HL-60 (cell line): ENCODE measurements around the gene USP48.

Source experiments
- DNase-seq, 2 experiments: peaks; one replicate each; pipeline ENCODE4 v3.0.0-alpha.2; 2010 to 2020; ENCODE audit warnings: low read depth in 1 of 2, low spot score in 1 of 2
- H3K27ac ChIP-seq: fragments of 250-450 bp; sonication (Bioruptor Pico); replicated peaks from 2 replicates; pipeline ENCODE4 v1.5.1; 2020; ENCODE audit warnings: mild to moderate bottlenecking, moderate library complexity
- H3K27me3 ChIP-seq: fragments of 250-450 bp; sonication (Bioruptor Pico); 2 replicates; pipeline ENCODE4 v1.5.1; 2021; ENCODE audit warnings: mild to moderate bottlenecking, moderate library complexity; ENCODE audit not compliant: insufficient read depth, poor library complexity, severe bottlenecking
- H3K4me3 ChIP-seq: replicated peaks from 2 replicates; pipeline ENCODE4 v1.5.1; 2011; ENCODE audit warnings: mild to moderate bottlenecking, control low read depth, low read length; ENCODE audit not compliant: insufficient read depth
- GABPA ChIP-seq: IDR thresholded peaks from 2 replicates; pipeline ENCODE4 v1.6.1; 2012; ENCODE audit warnings: low read depth
- POLR2AphosphoS5 ChIP-seq: IDR thresholded peaks from 2 replicates; pipeline ENCODE4 v1.6.1; 2012; ENCODE audit warnings: low read depth
- SPI1 ChIP-seq: IDR thresholded peaks from 2 replicates; pipeline ENCODE4 v1.6.1; 2012; ENCODE audit warnings: low read depth, mild to moderate bottlenecking, borderline replicate concordance
- TF ChIP-seq, protein P1 (sequence below): IDR thresholded peaks from one replicate; pipeline ENCODE4 v1.5.1; 2011; ENCODE audit warnings: low read length, control low read depth, inconsistent platforms; ENCODE audit not compliant: insufficient read depth
- TF ChIP-seq, protein P2 (sequence below): IDR thresholded peaks from 2 replicates; pipeline ENCODE4 v1.6.1; 2012; ENCODE audit warnings: low read depth; ENCODE audit not compliant: insufficient replicate concordance

Gene USP48

DNA sequence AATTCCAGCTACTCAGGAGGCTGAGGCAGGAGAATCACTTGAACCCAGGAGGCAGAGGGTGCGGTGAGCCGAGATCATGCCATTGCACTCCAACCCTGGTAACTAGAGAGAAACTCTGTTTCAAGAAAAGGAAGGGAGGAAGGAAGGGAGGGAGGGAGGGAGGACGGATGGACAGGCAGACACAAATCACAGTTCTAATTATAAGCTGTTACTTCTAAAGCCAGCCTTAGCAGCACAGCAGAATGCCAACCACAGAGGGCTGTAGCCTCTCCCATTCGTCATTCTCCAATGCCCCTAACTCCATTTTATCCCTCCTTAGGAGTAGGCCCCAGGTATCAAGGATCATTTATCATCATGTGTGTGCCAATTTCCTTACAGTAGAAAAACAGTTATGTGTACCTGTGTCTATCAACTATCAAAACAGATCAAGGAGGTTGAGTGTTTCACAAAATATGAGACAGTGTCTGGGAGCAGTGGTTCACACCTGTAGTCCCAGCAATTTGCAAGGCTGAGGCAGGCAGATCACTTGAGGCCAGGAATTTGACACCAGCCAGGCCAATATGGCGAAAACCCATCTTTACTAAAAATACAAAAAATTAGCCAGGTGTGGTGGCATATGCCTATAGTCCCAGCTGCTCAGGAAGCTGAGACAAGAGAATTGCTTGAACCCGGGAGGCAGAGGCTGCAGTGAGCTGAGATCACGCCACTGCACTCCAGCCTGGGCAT is 19.1 kb downstream of the USP48 start:
- no peak overlapping the region for H3K27ac ChIP-seq
- DNase-seq = no peak
- H3K4me3 ChIP-seq = no peak overlapping the region
- no peaks in the 10 kb centered on the region for H3K27me3 ChIP-seq
- TF ChIP-seq SPI1 = no peak
- no peak for TF ChIP-seq POLR2AphosphoS5
- TF ChIP-seq, protein P1, sequence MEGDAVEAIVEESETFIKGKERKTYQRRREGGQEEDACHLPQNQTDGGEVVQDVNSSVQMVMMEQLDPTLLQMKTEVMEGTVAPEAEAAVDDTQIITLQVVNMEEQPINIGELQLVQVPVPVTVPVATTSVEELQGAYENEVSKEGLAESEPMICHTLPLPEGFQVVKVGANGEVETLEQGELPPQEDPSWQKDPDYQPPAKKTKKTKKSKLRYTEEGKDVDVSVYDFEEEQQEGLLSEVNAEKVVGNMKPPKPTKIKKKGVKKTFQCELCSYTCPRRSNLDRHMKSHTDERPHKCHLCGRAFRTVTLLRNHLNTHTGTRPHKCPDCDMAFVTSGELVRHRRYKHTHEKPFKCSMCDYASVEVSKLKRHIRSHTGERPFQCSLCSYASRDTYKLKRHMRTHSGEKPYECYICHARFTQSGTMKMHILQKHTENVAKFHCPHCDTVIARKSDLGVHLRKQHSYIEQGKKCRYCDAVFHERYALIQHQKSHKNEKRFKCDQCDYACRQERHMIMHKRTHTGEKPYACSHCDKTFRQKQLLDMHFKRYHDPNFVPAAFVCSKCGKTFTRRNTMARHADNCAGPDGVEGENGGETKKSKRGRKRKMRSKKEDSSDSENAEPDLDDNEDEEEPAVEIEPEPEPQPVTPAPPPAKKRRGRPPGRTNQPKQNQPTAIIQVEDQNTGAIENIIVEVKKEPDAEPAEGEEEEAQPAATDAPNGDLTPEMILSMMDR = no peak
- no peak for TF ChIP-seq GABPA
- TF ChIP-seq, protein P2, sequence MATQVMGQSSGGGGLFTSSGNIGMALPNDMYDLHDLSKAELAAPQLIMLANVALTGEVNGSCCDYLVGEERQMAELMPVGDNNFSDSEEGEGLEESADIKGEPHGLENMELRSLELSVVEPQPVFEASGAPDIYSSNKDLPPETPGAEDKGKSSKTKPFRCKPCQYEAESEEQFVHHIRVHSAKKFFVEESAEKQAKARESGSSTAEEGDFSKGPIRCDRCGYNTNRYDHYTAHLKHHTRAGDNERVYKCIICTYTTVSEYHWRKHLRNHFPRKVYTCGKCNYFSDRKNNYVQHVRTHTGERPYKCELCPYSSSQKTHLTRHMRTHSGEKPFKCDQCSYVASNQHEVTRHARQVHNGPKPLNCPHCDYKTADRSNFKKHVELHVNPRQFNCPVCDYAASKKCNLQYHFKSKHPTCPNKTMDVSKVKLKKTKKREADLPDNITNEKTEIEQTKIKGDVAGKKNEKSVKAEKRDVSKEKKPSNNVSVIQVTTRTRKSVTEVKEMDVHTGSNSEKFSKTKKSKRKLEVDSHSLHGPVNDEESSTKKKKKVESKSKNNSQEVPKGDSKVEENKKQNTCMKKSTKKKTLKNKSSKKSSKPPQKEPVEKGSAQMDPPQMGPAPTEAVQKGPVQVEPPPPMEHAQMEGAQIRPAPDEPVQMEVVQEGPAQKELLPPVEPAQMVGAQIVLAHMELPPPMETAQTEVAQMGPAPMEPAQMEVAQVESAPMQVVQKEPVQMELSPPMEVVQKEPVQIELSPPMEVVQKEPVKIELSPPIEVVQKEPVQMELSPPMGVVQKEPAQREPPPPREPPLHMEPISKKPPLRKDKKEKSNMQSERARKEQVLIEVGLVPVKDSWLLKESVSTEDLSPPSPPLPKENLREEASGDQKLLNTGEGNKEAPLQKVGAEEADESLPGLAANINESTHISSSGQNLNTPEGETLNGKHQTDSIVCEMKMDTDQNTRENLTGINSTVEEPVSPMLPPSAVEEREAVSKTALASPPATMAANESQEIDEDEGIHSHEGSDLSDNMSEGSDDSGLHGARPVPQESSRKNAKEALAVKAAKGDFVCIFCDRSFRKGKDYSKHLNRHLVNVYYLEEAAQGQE = no peak

DNA sequence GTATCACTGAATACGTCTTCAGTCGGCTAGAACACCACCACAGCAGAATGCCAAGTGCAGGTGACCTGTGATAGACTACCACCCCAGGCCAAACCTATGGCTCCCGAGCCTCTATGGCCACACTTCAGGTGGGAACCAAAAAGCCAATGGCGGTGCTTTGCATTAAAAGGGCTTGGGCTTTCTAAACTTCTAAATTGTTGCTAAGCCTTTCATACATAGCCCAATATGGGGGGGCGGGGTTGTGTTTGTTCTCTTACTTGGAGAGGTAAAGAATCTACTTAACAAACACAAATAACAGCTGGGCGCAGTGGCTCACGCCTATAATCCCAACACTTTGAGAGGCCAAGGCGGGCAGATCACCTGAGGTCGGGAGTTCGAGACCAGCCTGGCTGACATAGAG is 19.7 kb downstream of the USP48 start:
- H3K27me3 ChIP-seq = no peaks in the 10 kb centered on the region
- DNase-seq = no peak
- no peak for TF ChIP-seq GABPA
- TF ChIP-seq, protein P2 = no peak
- no peak overlapping the region for H3K4me3 ChIP-seq
- no peak overlapping the region; the same call in 1 of the 2 replicates for H3K27ac ChIP-seq

DNA sequence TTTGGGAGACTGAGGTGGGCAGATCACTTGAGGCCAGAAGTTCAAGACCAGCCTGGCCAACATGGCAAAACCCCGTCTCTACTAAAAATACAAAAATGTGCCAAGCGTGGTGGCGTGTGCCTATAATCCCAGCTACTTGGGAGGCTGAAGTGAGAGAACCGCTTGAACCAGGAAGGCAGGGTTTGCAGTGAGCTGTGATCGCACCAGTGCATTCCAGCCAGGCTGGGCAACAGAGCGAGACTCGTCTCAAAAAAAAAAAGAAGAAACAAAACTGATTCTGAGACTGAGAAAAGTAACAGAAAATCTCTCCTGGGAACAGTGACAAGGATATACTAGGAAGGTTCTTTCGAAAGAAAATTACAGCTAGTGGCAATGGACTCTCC is 20.9 kb downstream of the USP48 start:
- H3K27ac ChIP-seq = peak overlapping the region; percentile 24; the same call in 1 of the 2 replicates
- no peak overlapping the region for H3K4me3 ChIP-seq
- H3K27me3 ChIP-seq = no peaks in the 10 kb centered on the region

More for the DNA sequence above, 20.9 kb downstream of the USP48 start:
- TF ChIP-seq SPI1 (no peak), GABPA (no peak)
- TF ChIP-seq, protein P1 = no peak
- TF ChIP-seq, protein P2 = no peak
- no peak for DNase-seq
